Superior temporal gyrus (tissue), 1 donor: Measurements from ENCODE around the gene SOCS4.
"Not testable (repeated sequence)": the region's sequence is repeated elsewhere in the genome, so short reads cannot be mapped to it uniquely, and the experiment has no call there.

Source experiments
- DNase-seq: peaks from one replicate; pipeline ENCODE4 v3.0.0-alpha.2; 2016; ENCODE audit errors: extremely low spot score

SOCS4 gene

DNA sequence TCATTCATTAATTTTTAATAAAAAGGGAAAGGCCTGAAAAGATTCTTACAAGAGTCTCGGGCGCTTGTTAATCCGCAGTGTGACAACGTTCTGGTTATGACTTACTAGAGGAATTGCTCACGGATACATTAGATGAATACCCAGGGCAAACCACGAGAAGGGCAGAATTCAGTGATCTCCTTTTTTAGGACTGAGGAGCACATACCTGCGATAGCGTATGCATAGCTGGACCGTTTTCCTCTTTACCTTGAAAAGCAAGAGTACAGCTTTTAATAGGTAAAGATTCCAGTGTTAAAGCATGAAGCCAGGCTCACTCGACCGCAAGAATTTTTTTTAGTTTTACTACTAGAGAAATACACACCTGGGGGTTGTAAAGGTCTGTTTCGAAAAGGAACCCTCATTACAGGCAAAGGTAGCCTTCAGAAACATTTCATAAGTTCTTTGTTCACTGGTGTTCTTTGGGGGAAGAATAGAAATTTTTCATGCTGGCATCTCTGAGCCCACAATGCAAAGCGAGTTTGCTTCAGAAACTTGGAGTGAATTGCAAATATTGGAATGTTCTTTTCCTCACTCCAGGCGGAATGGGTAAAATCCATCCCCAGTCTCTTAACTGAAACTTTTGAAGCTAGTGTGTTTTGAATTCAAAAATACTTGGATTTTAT lies 25.4 kb downstream of the SOCS4 start:
- DNase-seq = peak; percentile 40

DNA sequence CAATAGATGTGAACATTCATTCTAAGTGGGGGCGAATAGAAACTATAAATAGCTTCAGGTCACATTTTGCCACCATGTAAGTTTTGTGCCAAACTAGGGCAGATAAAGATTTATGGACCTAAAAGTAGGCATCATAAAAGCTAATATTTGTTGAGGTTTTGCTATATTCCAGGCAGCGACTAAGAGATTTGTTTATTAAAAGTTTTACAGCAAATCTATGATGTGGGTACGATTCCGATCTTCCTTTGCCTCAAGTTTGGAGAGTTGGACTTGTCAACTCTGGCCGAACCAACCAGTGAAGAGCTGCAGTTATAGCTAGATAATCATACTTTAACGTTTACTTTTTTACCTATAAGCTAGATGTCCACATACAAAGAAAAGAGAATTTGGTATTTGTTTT lies 26.0 kb downstream of the SOCS4 start:
- no peak for DNase-seq

DNA sequence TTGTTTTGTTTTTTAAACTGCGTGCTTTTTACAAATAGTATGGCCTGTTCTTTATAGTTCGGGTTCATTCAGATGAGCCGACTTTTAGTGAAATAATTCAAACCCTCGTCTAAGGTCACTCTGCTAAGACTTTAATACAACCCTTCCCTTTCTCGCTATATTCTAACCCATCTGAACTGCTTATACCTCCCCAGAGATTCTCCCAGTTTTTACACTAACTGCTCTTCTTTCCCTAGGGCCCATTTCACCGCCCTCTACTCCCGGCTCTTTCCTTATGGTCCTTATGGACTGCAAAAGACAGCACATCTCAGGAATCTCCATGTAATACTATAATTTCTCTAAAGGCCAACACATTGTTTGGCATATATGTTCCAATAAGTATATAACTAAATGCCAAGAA lies 26.5 kb downstream of the SOCS4 start:
- DNase-seq = no peak

DNA sequence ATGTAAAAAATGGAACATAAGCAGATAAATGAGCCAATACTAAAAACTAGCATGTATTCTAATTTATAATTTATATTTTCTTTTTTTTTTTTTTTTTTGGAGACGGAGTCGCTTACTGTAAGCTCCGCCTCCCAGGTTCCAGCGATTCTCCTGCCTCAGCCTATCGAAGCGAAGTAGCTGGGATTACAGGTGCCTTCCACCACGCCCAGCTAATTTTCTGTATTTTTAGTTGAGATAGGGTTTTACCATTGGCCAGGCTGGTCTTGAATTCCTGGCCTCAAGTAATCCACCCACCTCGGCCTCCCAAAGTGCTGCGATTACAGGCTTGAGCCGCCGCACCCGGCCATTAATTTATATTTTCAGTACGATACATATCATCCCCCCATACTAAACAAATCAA lies 27.1 kb downstream of the SOCS4 start:
- no peak for DNase-seq

GRCh38 chr14:55057919-55058318 lies 30.9 kb downstream of the SOCS4 start:
- no peak for DNase-seq

DNA sequence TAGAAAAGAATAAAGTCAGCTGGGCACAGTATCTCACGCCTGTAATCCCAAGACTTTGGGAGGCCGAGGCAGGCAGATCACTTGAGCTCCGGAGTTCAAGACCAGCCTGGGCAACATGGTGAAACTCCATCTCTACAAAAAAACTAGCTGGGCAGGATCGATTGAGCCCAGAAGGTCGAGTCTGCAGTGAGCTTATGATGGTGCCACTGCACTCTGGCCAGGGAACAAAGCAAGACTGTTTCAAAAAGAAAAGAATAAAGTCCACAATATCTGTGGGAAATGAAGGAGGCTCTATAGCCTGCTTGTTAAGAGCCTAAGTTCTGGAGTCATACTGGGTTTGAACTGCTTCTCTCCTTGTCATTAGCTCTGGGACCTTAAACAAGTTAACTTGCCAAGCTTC lies 32.3 kb downstream of the SOCS4 start:
- DNase-seq = no peak

- DNase-seq = no peak
Measured at GRCh38 chr14:55062517-55063351, 35.7 kb downstream of the SOCS4 start.

DNA sequence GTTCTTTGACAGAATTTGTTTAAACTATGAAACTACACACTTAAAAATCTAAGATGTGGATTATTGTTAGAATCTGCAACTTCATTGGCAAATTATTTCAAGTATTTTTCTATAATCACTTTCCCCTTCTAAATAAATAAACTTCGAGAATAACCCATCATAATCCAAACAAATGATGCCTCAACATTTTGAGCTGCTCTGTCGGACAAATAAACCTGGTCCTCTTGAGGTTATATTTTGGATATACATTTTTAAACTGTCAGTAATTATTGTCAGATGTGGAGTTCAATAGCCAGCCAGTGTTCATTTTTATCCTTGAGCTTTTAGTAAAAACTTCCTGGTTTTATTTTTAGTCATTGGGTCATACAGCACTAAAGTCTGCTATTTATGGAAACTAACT lies 37.9 kb downstream of the SOCS4 start:
- not testable (repeated sequence) for DNase-seq

- no peak for DNase-seq
Measured at GRCh38 chr14:55065411-55065810, 38.4 kb downstream of the SOCS4 start.

DNA sequence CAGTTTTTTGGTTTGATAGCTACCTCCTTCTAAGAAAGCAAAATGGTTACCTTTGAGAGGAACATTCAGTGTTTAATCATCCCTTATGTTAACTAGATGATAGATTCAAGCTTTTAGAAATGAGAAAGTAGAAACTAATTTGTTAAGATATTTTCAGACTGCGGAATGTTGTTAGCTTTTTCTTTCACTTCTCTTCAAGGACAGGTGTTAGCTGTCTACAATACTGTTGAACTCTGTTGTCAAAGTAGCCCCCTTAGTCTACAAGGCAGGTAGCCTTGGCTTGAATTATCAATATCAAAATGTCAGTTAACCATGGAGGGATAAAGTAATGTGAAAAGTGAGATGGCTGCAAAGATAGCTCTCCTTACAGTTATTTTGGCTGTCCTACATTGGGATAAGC lies 39.2 kb downstream of the SOCS4 start:
- DNase-seq = no peak

GRCh38 chr14:55070981-55071411 lies 44.0 kb downstream of the SOCS4 start:
- DNase-seq = no peak

DNA sequence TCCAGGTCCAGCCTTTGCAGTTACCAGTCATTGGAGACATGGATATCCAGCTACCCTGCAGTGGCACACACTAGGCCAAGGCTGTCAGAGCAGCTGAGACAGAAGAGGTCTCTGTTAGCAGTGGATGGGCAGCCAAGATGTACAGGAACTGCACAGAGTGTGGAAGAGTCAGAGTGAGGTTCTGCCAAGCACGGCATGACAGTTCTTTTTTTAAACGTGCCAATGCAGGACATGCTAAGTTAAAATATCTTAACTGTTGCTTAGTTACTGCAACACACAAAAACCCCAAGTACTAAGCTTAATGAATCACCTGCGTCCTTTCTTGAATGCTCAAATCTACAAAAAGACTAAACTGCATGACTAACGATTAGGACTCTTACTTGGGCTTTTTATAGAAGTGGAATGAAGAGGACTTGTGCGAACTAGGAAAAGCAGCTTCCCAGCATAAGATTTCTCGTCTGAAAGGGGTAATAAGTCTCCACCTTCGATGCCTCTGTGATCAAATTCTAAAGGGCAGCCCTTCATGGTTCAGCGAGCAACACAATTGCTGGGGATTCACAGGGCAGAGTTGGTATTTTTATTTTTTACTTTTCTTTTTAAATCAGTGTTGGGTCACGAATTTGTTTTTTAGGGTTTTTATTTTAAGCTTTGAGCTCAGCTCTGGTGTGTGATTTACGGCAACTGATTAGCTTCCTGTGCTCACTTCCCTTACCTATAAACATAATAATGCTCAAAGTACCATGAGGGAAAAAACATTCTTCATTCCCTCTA lies 45.0 kb downstream of the SOCS4 start:
- DNase-seq = peak; percentile 81

GRCh38 chr14:55073856-55074255 lies 46.8 kb downstream of the SOCS4 start:
- no peak for DNase-seq

- DNase-seq = no peak
Measured at GRCh38 chr14:55074662-55075061, 47.6 kb downstream of the SOCS4 start.

- DNase-seq = no peak
Measured at GRCh38 chr14:55075628-55076175, 48.7 kb downstream of the SOCS4 start.

GRCh38 chr14:55077170-55078151 lies 50.4 kb downstream of the SOCS4 start:
- DNase-seq = no peak

DNA sequence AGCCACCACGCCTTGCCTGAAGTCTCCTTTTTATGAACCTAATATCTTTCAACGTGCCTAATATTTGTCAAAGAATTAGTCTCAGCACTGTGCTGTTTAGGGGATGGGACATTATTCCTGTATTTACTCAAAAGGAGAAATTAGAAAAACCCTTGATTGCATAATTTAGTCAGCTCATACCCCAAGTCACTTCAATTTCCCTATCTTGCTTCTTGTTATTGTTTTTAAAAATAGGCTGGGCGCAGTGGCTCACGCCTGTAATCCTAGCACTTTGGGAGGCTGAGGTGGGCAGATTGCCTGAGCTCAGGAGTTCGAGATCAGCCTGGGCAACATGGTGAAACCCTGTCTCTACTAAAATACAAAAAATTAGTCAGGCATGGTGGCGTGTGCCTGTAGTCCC lies 52.9 kb downstream of the SOCS4 start:
- not testable (repeated sequence) for DNase-seq

GRCh38 chr14:55084401-55085059 lies 57.5 kb downstream of the SOCS4 start:
- DNase-seq = no peak

DNA sequence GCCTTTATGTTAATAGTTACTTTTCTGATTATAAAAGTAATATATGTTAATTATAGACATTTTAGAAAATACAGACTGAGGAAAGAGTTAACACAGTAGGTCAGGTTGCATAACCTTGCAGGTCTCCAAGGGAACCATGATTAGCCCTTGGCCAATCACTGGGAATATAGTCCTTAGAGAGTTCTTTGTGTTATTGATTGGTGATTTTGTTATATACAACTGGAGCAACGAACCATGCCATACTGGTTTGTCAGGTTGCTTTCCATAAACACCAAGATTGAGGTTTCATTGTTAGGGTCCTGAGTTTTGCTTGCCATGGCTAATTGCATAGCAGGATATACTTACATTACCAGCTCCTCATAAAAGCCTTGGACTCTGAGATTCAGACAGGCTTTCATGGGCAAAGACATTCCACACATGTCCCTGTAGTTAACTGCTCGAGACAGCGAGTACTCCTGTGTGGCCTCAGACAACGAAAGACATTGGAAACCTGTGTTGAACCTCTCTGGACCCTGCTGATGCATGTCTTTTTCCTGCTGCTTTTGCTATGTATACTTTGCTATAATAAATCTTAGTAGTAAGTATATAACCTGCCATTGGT lies 58.1 kb downstream of the SOCS4 start:
- DNase-seq = no peak

- DNase-seq = no peak
Measured at GRCh38 chr14:55086938-55087337, 59.9 kb downstream of the SOCS4 start.
